C4-2B (cell line): Measurements from ENCODE around the gene CPNE6.

ENCODE experiments used
- CTCF ChIP-seq: fragments of 450-650 bp; conservative IDR thresholded peaks from 2 replicates; pipeline ENCODE4 v1.5.1; 2017; ENCODE audit warnings: mild to moderate bottlenecking
- ZFX ChIP-seq: fragments of 450-650 bp; IDR thresholded peaks from 2 replicates; pipeline ENCODE4 v1.6.1; 2017

- TF ChIP-seq ZFX: no peak
- TF ChIP-seq CTCF: no peak
Measured at GRCh38 chr14:24072881-24073877, 1.8 kb downstream of the CPNE6 start.
